ENCODE measurements around the gene TMED9.
"Not testable (repeated sequence)": the region's sequence is repeated elsewhere in the genome, so short reads cannot be mapped to it uniquely, and the experiment has no call there.

Gene TMED9

DNA sequence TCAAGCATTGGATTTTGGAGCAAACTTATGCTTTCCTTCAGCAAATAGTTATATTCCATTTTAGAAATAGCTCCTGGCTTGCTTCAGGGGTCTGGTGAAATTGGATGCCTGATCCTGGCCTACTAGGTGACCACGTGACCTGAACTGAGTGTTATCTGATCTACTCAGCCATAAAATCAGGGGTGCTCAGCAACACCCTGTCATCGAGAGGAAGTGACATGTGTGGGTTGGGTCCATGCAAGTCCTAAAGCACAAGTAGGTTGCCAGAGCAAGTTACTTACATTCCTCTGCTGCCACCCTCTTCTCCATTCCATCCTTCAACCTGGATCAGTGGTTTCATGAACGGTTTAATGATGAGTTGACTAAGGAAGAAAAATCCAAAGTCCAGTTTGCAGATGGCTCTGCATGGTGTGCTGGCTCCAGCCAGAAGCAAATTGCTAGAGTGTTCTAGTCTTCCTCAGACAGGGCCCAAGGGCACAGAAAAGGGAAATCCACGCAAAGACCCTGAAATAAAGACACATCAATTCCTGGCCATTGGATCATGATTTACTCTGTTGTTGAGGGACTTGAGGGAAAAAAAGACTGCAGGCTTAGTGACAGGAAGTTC, 34.9 kb upstream of the TMED9 start:
- TF ChIP-seq, protein P1, sequence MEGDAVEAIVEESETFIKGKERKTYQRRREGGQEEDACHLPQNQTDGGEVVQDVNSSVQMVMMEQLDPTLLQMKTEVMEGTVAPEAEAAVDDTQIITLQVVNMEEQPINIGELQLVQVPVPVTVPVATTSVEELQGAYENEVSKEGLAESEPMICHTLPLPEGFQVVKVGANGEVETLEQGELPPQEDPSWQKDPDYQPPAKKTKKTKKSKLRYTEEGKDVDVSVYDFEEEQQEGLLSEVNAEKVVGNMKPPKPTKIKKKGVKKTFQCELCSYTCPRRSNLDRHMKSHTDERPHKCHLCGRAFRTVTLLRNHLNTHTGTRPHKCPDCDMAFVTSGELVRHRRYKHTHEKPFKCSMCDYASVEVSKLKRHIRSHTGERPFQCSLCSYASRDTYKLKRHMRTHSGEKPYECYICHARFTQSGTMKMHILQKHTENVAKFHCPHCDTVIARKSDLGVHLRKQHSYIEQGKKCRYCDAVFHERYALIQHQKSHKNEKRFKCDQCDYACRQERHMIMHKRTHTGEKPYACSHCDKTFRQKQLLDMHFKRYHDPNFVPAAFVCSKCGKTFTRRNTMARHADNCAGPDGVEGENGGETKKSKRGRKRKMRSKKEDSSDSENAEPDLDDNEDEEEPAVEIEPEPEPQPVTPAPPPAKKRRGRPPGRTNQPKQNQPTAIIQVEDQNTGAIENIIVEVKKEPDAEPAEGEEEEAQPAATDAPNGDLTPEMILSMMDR (IDR thresholded peaks at IDR 0.05; ENCODE audit: insufficient read depth, low read depth, low read length, missing control alignments) = no peak
- no peak overlapping the region for H3K4me3 ChIP-seq (ENCODE audit: low read length)
- DNase-seq (ENCODE audit: low read depth) = peak; percentile 27

DNA sequence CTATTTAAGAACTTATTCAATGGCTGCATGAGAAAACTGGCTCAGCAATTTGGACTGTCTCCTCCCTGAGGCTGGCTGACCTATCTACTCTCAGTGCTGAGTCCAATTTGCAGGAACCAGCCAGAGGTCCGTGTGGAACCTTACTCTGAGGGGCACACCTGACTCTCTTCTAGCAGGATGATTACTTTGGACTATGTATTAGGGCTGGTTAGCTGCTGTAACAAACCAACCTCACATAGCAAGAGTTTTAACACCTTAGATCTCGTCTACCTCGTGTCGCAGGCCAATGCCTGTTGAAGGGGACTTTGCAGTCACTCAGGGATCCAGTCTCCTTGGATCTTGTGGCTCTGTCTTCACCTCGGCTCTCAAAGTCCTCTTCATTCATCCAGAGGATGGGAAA, 34.2 kb upstream of the TMED9 start:
- no peak for DNase-seq (ENCODE audit: low read depth)
- TF ChIP-seq, protein P1 (IDR thresholded peaks at IDR 0.05; ENCODE audit: insufficient read depth, low read depth, low read length, missing control alignments) = no peak
- H3K4me3 ChIP-seq (ENCODE audit: low read length) = no peak overlapping the region

DNA sequence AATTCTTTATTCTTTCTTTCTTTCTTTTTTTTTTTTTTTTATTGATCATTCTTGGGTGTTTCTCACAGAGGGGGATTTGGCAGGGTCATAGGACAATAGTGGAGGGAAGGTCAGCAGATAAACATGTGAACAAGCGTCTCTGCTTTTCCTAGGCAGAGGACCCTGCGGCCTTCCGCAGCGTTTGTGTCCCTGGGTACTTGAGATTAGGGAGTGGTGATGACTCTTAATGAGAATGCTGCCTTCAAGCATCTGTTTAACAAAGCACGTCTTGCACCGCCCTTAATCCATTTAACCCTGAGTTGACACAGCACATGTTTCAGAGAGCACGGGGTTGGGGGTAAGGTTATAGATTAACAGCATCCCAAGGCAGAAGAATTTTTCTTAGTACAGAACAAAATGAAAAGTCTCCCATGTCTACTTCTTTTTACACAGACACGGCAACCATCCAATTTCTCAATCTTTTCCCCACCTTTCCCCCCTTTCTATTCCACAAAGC, 32.5 kb upstream of the TMED9 start:
- not testable (repeated sequence) for H3K4me3 ChIP-seq (ENCODE audit: low read length); DNase-seq (ENCODE audit: low read depth)

DNA sequence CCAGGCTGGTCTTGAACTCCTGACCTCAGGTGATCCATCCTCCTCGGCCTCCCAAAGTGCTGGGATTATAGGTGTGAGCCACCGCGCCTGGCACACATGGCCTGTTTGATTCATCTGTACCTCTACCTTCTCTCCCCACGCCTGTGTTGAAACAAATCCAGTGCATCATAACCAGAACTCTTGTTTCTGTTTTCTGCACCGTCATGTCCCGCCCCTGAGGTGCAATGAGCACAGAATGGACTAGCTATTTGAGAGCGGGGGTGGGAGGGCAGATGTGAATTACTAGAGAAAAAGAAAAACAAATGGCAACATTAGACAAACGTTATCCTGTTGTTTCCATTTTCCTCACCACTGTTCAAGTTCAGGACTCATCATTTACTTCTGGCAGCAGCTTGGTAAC, 27.0 kb upstream of the TMED9 start:
- TF ChIP-seq, protein P1 (IDR thresholded peaks at IDR 0.05; ENCODE audit: insufficient read depth, low read depth, low read length, missing control alignments) = no peak
- H3K4me3 ChIP-seq (ENCODE audit: low read length) = no peak overlapping the region
- peak; percentile 52 for DNase-seq (ENCODE audit: low read depth)

DNA sequence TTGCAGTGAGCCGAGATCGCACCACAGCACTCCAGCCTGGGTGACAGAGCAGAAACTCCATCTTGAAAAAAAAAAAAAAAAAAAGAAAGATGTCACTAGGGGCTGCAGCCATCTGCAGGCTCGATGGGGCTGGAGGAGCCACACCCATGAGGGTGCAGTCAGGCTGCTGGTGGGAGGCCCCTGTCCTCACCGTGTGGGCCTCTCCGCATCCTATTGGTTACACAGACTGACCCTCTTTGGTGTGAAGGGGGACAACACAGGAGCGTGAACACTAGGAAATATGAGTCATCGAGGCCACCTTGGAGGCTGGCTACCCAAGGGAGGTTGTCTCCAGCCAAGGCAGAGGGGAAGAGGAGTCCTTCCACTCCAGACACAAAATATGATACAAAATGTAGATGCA, 23.7 kb upstream of the TMED9 start:
- no peak overlapping the region for H3K4me3 ChIP-seq (ENCODE audit: low read length)
- DNase-seq (ENCODE audit: low read depth) = no peak
- TF ChIP-seq, protein P1 (IDR thresholded peaks at IDR 0.05; ENCODE audit: insufficient read depth, low read depth, low read length, missing control alignments) = no peak

DNA sequence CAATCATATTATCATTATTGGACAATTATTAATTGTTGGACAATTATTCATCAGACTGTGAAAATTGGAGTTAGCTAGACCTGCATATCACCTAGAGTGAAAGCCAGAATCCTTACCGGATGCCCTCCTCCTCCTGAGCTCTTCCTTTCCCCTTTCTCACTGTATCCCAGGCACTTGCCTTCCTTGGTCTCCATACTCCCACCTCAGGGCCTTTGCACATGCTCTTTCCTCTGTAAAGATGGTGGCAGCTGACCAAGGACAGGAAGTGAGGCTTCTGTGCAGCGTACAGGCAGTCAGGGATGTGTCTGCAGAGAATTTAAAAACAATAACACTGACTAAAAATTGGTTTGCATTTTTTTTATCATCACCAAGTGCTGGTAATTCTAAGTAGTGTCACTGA, 22.1 kb upstream of the TMED9 start:
- no peak overlapping the region for H3K4me3 ChIP-seq (ENCODE audit: low read length)

DNA sequence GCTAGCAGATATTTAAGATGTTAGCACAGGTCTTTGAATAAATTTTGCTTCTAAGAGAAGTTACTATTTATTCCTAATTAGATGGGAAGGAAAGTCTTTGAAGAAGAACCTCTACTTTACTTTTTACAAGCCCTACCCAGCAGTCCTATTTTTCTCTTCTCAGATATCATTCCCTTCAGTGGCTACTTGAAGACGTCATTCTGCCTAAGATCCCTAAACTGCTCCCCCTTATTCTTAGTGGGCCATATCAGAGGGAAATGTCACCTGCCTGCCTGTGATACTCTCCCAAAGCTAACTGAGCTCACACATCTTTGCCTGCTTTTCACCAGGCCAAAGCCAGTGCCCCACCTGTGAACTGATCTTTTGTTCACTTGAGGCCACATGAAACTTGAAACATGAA, 16.5 kb upstream of the TMED9 start:
- no peak for DNase-seq (ENCODE audit: low read depth)
- H3K4me3 ChIP-seq (ENCODE audit: low read length) = no peak overlapping the region
- TF ChIP-seq, protein P1 (IDR thresholded peaks at IDR 0.05; ENCODE audit: insufficient read depth, low read depth, low read length, missing control alignments) = no peak

More for the DNA sequence above, 22.1 kb upstream of the TMED9 start:
- no peak for DNase-seq (ENCODE audit: low read depth)
- TF ChIP-seq, protein P1 (IDR thresholded peaks at IDR 0.05; ENCODE audit: insufficient read depth, low read depth, low read length, missing control alignments) = no peak
